22Rv1 (cell line): ENCODE data around the gene LIMK2.

Source experiments
- H3K27ac ChIP-seq: fragments of 450-650 bp; 2 replicates; pipeline ENCODE4 v1.5.1; 2017
- ZFX ChIP-seq: fragments of 450-650 bp; IDR thresholded peaks from 2 replicates; pipeline ENCODE4 v1.6.1; 2017; ENCODE audit warnings: antibody characterized with exemption, borderline replicate concordance
- TF ChIP-seq, protein P1 (sequence below): fragments of 450-650 bp; IDR thresholded peaks from 2 replicates; pipeline ENCODE4 v1.5.1; 2017; ENCODE audit warnings: mild to moderate bottlenecking

The LIMK2 gene

DNA sequence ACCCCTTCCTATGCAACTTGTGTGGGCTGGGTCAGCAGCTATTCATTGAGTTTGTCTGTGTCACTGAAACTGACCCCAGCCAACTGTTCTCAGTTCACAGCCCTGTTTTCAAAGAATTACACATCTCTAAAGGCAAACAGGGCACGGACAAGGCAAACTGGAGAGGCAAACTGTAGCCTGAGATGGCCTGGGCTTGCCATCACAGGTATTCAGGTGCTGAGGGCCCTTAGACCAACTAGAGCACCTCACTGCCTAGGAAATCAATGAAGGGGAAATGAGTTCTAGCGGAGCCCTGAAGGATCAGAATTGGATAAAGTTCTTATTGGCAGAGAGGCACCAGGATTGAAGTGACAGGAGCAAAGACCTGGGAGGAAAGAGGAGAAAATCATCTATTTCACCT, 56.2 kb downstream of the LIMK2 start:
- 0 out of 2 replicates have a peak overlapping the region, but pooled peaks have one; percentile 1 for H3K27ac ChIP-seq
- TF ChIP-seq, protein P1, sequence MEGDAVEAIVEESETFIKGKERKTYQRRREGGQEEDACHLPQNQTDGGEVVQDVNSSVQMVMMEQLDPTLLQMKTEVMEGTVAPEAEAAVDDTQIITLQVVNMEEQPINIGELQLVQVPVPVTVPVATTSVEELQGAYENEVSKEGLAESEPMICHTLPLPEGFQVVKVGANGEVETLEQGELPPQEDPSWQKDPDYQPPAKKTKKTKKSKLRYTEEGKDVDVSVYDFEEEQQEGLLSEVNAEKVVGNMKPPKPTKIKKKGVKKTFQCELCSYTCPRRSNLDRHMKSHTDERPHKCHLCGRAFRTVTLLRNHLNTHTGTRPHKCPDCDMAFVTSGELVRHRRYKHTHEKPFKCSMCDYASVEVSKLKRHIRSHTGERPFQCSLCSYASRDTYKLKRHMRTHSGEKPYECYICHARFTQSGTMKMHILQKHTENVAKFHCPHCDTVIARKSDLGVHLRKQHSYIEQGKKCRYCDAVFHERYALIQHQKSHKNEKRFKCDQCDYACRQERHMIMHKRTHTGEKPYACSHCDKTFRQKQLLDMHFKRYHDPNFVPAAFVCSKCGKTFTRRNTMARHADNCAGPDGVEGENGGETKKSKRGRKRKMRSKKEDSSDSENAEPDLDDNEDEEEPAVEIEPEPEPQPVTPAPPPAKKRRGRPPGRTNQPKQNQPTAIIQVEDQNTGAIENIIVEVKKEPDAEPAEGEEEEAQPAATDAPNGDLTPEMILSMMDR = no peak
- TF ChIP-seq ZFX = no peak

DNA sequence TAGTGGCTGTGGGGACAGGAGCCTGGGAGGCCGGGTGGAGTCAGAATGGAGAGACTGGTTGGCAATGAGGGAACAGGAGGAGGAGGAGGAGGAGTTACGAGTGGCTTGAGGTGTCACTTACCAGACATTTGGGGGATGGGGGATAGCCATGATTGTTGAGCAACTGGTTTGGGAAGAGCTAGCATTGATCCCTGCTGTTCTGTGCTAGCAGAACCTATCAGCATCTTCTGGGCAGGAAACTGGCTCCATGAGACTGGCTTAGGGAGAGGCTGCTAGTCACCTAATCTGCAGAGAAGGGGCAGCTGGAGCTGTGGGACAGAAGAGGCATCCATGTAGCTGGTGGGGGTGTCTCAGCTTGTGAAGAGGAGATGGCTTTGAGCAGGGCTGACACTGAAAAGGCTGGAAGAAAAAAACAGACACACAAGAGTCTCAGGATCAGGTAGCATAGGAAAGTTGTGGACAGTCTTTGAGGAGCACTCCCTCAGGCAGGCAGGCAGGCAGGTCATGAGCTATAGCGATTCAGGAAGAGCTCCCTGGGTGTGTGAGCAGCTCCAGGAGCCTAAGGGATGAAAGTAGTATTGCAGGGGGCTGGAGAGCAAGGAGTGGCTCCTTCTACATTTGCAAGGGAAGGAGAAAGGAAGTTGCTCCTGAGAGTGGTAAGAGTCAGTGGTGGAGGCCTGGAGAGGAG, 57.9 kb downstream of the LIMK2 start:
- TF ChIP-seq ZFX = no peak
- TF ChIP-seq, protein P1 = no peak

DNA sequence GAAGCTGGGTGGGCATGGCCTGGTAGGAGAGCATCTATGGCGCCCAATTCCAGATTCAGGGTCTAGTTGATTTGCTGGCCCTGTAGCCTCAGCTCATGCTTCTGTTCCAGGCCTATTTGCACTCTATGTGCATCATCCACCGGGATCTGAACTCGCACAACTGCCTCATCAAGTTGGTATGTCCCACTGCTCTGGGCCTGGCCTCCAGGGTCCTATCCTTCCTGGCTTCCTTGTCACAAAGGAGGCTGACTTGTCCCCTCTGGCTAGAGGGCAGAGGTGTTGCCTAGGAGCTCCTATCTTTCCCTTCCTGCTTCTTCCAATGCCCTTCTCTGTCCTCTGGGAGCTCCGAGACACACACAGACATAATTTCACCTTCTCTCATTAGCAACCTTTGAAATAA, 58.9 kb downstream of the LIMK2 start:
- TF ChIP-seq ZFX = no peak
- TF ChIP-seq, protein P1 = no peak
- H3K27ac ChIP-seq = peak overlapping the region; percentile 31

More for the DNA sequence above, 57.9 kb downstream of the LIMK2 start:
- H3K27ac ChIP-seq = peak overlapping the region; percentile 31; the same call in 1 of the 2 replicates

DNA sequence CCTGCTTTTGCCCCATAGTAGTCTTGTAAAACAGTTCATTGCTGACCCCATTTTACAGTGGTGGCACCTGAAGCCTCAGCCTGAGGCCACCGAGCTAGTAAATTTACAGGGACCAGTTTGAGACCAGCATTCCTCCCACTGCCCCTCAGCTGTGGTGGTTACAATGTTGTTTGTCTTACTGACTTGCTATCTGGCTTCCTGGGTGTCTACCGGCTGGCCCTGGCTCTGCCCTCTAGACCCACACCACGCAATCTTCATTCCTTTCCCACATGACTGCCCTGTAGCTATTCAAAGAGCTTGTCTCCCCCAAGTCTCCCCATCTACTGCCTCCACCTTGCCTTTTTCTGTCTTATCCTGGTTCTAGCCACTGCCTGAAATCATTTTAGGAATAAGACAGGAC, 59.4 kb downstream of the LIMK2 start:
- H3K27ac ChIP-seq = peak overlapping the region; percentile 31
- TF ChIP-seq ZFX = no peak
- TF ChIP-seq, protein P1 = no peak

DNA sequence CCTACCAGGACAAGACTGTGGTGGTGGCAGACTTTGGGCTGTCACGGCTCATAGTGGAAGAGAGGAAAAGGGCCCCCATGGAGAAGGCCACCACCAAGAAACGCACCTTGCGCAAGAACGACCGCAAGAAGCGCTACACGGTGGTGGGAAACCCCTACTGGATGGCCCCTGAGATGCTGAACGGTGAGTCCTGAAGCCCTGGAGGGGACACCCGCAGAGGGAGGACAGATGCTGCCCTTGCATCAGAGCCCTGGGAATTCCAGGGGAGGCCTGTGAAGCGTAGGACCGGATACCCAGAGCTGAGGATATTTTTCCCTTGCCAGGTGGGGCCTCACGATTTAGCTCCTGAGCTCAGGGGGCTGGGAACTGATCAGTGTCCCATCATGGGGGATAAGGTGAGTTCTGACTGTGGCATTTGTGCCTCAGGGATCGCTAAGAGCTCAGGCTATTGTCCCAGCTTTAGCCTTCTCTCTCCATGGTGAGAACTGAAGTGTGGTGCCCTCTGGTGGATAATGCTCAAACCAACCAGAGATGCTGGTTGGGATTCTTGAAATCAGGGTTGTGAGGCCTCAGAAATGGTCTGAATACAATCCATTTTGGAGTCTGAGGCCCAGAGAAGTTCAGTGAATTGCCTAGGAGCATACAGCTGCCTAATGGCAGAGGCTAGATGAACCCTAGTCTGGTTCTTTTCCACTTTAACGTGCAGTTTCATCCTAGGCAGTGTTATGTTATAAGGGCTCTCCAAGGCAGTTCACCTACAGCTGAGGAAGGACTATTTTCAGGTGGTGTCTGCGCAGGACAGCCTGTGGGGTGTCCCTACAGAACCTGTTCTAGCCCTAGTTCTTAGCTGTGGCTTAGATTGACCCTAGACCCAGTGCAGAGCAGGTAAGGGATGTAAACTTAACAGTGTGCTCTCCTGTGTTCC, 60.7 kb downstream of the LIMK2 start:
- TF ChIP-seq, protein P1 = peak; percentile 77
- TF ChIP-seq ZFX = no peak
- H3K27ac ChIP-seq = peak overlapping the region; percentile 32

DNA sequence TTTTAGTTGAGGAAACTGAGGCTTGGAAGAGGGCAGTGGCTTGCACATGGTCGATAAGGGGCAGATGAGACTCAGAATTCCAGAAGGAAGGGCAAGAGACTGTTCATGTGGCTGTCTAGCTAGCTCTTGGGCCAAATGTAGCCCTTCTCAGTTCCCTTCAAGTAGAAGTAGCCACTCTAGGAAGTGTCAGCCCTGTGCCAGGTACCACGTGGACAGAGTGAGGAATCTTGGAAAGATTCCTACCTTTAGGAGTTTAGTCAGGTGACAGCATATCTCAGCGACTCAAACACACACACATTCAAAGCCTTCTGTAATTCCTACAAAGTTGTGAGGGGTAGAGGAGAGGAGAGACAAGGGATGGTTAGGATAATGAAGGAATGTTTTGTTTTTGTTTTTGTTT, 61.9 kb downstream of the LIMK2 start:
- peak overlapping the region; percentile 32; the same call in 1 of the 2 replicates for H3K27ac ChIP-seq
- no peak for TF ChIP-seq ZFX
- TF ChIP-seq, protein P1 = no peak

DNA sequence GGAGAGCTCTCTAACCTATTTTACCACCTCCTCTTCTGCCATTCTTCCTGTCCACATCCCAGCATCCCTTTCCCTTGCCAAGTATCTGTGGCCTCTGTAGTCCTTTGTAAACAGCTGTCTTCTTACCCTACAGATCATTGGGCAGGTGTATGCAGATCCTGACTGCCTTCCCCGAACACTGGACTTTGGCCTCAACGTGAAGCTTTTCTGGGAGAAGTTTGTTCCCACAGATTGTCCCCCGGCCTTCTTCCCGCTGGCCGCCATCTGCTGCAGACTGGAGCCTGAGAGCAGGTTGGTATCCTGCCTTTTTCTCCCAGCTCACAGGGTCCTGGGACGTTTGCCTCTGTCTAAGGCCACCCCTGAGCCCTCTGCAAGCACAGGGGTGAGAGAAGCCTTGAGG, 62.9 kb downstream of the LIMK2 start:
- TF ChIP-seq ZFX = no peak
- TF ChIP-seq, protein P1 = no peak
- H3K27ac ChIP-seq = peak overlapping the region; percentile 13
